Activated CD8-positive, alpha-beta memory T cell treated with anti-CD3 and anti-CD28 coated beads for 1 hour (primary cell): ENCODE results near the gene DET1.
"Not testable (repeated sequence)": the region's sequence is repeated elsewhere in the genome, so short reads cannot be mapped to it uniquely, and the experiment has no call there.

ENCODE experiments used
- DNase-seq, 2 donors: peaks; one replicate each; pipeline ENCODE4 v3.0.0-alpha.2; 2020; ENCODE audit warnings: low read depth in 1 of 2; ENCODE audit errors: extremely low read depth in 1 of 2

Gene DET1

GRCh38 chr15:88546248-88547129, at the start of gene DET1:
Gene DET1 (minus strand): TSS chr15:88546681. CDS start chr15:88531705, 14,976 bp downstream.
- peak; percentile 87 to 88 for DNase-seq

- DNase-seq = no peak
Measured at GRCh38 chr15:88591384-88591783, 44.9 kb upstream of the DET1 start.

DNA sequence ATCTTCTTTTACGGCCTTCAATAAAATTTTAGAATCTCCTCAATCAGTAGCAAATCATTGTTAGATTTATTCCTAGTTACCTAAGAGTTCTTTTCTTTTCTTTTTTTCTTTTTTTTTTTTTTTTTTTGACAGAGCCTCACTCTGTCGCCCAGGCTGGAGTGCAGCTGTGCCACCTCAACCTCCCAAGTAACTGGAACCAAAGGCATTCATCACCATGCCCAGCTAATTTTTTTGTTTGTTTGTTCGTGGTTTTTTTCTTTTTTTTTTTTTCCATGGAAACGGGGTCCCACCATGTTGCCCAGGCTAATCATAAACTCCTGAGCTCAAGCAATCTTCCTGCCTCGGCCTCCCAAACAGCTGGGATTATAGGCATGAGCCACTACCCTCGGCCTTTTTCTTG, 44.3 kb upstream of the DET1 start:
- DNase-seq = no peak

DNA sequence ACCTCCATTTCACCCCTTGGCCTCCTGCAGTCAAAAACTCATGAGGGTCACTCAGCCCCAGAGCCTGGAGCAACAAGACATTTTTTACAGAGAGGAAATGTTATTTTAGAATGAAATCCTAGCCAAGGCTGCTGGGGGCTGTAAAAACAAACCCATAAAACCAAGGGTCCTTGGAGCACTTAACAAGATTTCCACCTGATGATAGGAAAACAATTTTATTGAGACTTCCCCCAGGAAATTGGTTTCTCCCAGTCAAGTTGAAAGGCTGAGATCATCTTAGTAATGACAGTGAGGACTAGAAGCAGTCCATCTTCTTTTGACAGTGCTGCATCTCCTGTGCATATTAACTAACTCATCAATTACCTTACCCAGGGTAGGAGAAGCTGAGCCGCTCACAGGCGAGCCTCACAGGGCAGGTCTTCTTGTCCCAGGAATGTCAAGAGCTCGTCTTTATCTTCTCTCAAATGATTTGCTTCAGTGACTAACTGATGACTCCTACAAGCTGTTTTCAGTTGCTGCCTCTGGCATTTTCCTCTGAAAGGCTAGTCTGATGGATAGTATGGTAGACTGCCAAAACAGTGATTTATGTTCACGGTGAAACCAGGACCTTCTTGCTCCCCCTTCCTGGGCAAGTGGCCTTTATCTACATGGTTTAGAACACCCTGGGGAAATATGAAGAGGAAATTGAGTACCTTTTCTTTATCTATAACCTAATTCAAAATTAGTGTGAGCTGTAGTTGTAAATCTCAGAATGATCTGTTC, 40.1 kb upstream of the DET1 start:
- no peak for DNase-seq

DNA sequence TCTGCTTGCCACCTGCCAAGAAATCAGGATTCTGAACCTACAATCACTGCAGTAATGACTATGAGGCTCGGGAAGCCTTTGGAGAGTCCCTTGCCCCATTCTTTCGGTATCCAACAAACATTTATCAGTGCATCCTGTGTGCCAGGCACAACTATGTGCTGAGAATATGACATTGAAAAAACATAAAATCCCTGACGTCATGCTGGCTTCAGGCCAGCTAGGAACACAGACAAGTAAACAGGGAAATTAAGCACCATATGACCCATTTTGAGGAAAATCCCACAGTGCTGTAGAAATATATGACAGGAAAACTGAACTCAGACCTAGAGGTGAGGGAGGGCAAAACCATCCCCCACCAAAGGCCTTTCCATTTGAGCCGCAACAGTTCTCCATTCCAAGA, 34.1 kb upstream of the DET1 start:
- DNase-seq = no peak

DNA sequence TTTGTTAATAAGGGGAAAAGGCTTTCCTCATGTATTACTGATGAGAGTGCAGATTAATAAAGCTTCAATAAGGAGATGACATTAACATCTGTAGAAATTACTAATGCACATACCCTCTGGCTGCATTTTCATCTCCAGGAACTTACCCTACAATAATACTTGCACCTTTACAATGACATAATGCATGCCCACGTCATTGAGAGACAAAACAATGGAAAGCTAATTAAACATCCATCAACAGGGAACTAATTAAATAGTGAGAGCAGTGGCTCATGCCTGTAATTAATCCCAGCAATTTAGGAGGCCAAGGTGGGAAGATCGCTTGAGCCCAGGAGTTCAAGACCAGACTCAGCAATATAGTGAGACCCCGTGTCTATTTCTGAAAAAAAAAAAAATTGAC, 32.8 kb upstream of the DET1 start:
- no peak for DNase-seq

GRCh38 chr15:88574655-88575054, 28.2 kb upstream of the DET1 start:
- no peak for DNase-seq

GRCh38 chr15:88574077-88574476, 27.6 kb upstream of the DET1 start:
- no peak for DNase-seq

- no peak for DNase-seq
Measured at GRCh38 chr15:88571852-88572259, 25.4 kb upstream of the DET1 start.

DNA sequence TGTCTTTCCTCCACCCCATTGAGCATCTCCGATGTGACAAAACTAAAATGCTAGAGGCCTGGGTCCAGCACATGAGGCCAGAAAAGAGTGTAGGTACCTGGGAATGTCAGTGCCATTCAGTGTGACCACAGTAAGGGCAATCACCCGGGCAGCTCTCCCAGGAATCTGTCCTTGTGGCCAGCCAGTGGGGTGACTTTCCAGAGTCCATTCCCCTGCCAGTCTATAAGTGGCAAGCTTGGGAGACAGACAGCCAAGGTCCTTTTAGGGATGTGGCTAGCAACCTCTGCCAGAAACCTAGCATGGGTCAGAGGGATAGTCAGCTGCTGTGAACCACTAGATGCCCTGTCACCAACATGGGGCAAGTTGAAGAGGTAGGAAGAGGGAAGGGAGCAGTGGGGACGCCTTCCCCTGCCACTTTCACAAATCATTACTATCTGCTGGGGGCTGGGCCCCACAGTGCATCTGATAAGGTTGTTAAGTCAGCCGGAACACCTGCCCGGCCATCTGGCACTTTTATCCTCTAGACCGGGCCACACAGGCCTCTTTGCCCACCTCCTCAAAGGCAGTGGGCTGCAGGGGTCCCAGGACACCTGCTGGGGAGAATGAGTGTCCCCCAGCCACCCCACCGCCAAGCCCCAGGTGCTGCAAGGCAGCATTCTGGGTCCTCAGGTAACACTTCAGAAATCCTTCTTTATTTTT, 24.8 kb upstream of the DET1 start:
- no peak for DNase-seq

- DNase-seq = no peak
Measured at GRCh38 chr15:88568589-88568988, 22.1 kb upstream of the DET1 start.

DNA sequence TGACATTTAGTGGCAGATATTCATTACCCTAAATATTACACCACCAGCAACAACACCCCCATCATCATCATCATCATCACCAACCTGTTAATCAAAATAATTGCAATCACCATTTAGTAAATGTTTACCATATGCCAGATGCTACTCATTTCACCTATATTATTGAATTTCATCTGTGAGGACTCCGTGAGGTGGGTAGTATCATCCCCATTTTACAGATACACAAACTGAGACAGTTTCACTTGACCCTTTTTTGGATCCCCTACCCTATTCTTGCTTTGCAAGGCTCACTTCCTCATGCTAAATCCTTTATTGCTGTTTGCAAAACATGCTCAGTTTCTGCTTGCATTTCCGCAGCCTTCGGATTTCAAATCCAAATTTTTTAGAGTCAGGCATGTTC, 18.3 kb upstream of the DET1 start:
- DNase-seq = no peak

DNA sequence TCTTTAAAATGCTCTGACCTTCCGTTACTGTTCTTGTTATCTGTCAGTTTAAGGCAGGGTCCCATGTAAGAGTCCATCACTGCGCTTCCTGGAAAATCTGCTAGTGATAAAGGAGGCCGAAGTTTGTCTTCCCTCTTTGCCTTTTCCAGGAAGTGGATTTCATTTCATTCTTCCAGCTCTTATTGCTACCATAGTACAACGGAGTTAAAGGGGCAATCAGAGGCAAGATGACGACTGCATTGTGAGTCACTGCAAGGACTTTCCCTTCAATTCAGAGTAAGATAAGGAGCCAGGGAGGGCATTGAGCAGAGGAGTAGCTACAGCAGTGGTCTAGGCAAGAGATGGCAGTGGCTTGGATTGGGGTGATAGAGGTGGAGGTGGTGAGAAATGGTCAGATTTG, 17.2 kb upstream of the DET1 start:
- DNase-seq = no peak

- DNase-seq = not testable (repeated sequence)
Measured at GRCh38 chr15:88559565-88559964, 13.1 kb upstream of the DET1 start.

DNA sequence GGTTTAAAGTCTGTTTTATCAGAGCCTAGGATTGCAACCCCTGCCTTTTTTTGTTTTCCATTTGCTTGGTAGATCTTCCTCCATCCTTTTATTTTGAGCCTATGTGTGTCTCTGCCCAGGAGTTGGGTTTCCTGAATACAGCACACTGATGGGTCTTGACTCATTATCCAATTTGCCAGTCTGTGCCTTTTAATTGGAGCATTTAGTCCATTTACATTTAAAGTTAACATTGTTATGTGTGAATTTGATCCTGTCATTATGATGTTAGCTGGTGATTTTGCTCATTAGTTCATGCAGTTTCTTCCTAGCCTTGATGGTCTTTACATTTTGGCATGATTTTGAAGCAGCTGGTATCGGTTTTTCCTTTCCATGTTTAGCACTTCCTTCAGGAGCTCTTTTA, 11.5 kb upstream of the DET1 start:
- DNase-seq = not testable (repeated sequence)

- not testable (repeated sequence) for DNase-seq
Measured at GRCh38 chr15:88548009-88548408, 1.5 kb upstream of the DET1 start.

DNA sequence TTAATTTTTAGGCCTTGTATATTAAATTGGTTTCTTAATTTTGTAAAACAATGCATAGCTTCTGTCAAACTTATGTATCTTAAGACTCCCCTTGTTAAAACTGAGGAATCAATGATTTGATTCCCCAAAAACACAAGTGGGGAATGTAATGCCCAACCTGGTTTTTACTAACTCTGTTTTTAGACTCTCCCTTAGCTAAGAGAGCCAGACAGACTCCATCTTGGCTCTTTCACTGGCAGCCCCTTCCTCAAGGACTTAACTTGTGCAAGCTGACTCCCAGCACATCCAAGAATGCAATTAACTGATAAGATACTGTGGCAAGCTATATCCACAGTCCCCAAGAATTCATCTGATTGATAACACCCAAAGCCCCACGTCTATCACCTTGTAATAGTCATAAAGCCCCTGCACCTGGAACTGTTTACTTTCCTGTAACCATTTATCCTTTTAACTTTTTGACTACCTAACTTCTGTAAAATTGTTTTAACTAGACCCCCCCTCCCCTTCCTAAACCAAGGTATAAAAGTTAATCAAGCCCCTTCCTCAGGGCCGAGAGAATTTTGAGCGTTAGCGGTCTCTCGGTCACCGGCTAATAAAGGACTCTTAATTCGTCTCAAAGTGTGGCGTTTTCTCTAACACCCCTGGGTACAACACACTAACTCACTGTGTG, 768 bp downstream of the DET1 start:
- DNase-seq = not testable (repeated sequence)

GRCh38 chr15:88543065-88543776, 3.3 kb downstream of the DET1 start:
- no peak for DNase-seq

- no peak for DNase-seq
Measured at GRCh38 chr15:88542342-88542733, 4.1 kb downstream of the DET1 start.

DNA sequence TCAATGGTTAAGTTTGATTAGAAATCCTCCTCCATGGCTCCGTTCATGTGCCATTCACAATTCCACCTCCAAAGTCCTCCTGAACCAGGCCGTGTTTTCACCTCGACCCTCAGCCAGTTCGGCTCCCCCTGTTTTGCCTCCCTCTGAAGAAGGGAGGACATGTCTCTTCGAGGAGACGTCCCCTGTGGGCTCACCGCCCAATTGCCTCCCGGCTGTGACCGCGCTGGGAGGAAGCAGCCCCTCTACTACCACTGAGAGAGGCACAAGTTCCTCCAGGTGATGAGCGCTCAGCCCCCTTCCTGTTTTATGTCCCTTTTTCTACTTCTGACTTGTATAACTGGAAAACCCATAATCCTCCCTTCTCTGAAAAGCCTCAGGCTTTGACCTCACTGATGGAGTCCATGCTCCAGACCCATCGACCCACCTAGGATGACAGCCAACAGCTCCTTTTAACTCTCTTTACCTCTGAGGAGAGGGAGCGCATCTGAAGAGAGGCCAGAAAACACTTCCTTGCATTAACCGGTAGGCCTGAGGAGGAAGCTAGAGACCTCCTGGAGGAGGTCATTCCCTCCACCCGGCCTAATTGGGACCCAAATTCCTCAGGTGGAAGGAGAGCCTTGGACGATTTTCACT, 4.7 kb downstream of the DET1 start:
- DNase-seq = no peak
